IPS-18c (cell line): ENCODE data around the gene ZNF202.
A peak's percentile ranks its signal among the peaks of the same experiment; 100 is the strongest.

ENCODE experiments used
- H3K4me3 ChIP-seq: 2 replicates; pipeline ENCODE4 v1.7.0; 2013; ENCODE audit warnings: low read depth, mild to moderate bottlenecking, low read length, moderate library complexity; ENCODE audit not compliant: insufficient read depth
- H3K9me3 ChIP-seq: one replicate; pipeline ENCODE4 v1.6.1; 2013; ENCODE audit warnings: mild to moderate bottlenecking, low read length, moderate library complexity; ENCODE audit not compliant: control insufficient read depth, insufficient read depth

ZNF202 gene

DNA sequence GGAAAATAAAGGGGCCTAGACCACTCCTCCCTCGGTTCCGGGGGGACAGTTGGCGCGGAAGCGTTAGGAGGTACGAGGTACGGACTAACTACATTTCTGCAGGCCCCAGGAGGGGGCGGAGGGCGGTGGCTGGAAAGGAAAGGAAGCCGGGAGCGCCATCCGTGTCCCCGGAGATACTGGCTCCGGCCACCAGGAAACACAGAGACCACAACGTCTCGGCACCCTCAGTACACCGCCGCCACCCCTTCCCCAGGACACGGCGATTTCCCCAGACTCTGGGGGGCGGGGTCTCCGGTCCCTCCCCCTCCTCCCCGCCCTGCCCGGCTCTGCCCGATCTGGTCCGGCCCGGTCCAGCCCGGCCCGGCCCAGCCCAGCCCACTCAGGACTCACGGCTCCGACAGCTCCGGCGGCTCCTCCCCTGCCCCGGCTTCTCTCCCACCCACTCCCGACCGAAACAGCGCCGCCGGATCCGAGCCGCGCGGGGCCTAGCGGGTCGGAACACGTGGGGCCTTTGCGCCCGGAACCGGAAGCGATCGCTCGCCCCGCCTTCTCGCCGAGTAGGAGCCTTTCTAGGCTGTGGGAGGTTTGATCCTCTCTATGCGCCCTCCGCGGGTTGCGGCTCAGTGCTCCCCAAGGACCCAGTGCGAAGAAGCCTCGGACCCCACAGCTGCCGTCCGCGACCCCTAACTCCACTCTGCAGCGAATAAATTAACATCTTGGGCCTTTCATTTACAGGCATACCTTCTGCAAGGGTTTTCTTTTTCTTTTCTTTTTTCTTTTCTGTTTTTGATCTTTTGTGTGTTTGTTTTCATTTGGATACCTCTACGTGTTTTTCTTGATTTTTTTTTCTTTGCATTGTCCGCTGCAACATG lies at the start of gene ZNF202:
ZNF202 (minus strand) TSS at position 502 of the 872 bp plus-strand sequence. CDS start 10,772 bp downstream, outside the sequence.
- Histone ChIP-seq H3K9me3 (peaks cover 5% of the 10 kb centered on the region), H3K4me3 (peak within 1 kb of the TSS; percentile 92)

DNA sequence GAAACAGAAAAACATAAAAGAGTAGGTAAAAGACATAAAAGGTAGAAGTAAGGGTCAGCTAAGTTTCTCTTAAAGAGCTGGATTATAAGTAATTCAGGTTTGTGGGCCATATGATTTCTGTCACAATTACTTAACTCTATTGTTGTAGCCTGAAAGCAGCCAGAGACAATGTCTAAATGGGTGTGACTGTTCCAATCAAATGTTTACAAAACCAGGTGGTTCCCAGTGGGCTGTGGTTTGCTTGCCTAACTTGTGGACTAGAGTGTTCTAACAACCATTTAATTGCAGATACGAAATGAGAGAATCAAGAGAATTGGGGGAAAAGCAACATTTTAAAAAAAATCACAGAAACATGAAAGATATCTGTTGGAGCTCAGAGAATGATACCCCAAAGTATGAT lies 42.1 kb upstream of the ZNF202 start:
- no peak overlapping the region for H3K4me3 ChIP-seq
- no peaks in the 10 kb centered on the region for H3K9me3 ChIP-seq

- H3K9me3 ChIP-seq: no peaks in the 10 kb centered on the region
- H3K4me3 ChIP-seq: no peak overlapping the region
Measured at GRCh38 chr11:123778511-123778910, 37.1 kb upstream of the ZNF202 start.

GRCh38 chr11:123775715-123776549 lies 34.5 kb upstream of the ZNF202 start:
- H3K9me3 ChIP-seq: no peaks in the 10 kb centered on the region
- H3K4me3 ChIP-seq: no peak overlapping the region

GRCh38 chr11:123775289-123775688 lies 33.8 kb upstream of the ZNF202 start:
- no peak overlapping the region for H3K4me3 ChIP-seq
- H3K9me3 ChIP-seq: no peaks in the 10 kb centered on the region

- H3K4me3 ChIP-seq: no peak overlapping the region
- H3K9me3 ChIP-seq: no peaks in the 10 kb centered on the region
Measured at GRCh38 chr11:123773959-123774358, 32.5 kb upstream of the ZNF202 start.

DNA sequence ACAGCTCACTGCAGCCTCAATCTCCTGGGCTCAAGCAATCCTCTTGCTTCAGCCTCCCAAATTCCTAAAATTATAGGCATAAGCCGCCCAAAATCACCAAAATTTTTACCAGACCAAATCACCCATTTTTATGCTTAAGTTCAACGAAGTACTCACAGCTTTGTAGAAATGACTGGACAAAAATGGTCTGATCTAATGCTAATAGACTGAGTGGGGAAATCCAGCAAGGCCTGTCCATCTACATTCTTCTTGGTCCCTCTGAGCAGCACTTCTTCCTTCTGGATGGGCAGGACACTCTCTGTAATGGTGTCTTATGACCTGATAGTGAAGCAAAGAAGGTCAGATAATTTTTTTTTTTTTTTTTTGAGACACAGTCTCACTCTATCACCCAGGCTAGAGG lies 31.6 kb upstream of the ZNF202 start:
- no peaks in the 10 kb centered on the region for H3K9me3 ChIP-seq

DNA sequence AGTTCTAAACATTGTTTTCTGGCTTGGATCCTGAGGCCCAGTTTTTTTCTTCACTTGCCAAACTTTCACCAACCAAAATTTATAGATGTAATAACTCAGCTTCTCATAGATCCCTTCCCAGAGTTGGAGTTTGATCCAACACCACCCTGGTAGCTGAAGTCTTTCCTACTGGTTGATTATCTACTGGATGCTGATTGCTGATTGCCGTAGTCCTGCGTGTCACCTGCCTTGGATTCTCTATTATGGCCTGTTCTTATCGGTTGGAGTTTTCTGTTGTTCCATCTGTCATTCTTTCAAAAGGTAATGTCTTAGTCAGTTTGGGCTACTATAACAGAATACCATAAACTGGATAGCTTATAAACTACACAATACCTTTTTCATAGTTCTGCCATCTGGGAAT lies 30.2 kb upstream of the ZNF202 start:
- Histone ChIP-seq H3K4me3 (no peak overlapping the region), H3K9me3 (no peaks in the 10 kb centered on the region)

More for the DNA sequence above, 31.6 kb upstream of the ZNF202 start:
- no peak overlapping the region for H3K4me3 ChIP-seq

GRCh38 chr11:123770712-123771111 lies 29.3 kb upstream of the ZNF202 start:
- Histone ChIP-seq H3K4me3 (no peak overlapping the region), H3K9me3 (no peaks in the 10 kb centered on the region)

DNA sequence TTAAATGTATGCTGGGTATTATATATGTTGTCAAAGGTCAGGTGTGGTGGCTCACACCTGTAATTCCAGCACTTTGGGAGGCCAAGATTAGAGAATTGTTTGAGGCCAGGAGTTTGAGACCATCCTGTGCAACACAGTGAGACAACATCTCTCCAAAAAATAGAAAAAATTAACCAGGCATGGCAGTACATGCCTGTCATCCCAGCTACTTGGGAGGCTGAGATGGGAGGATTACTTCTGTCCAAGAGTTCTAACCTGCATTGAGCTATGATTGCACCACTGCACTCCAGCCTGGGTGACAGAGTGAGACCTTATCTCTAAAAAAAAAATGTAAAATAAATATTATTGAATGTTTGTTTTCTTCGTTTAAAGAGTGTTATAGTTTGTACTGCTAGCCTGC lies 24.1 kb upstream of the ZNF202 start:
- Histone ChIP-seq H3K9me3 (peaks cover 11% of the 10 kb centered on the region), H3K4me3 (no peak overlapping the region)

- H3K4me3 ChIP-seq: no peak overlapping the region
Measured at GRCh38 chr11:123762422-123762821, 21.0 kb upstream of the ZNF202 start.

GRCh38 chr11:123760894-123761293 lies 19.4 kb upstream of the ZNF202 start:
- Histone ChIP-seq H3K4me3 (no peak overlapping the region), H3K9me3 (peaks cover 11% of the 10 kb centered on the region)

More at GRCh38 chr11:123762422-123762821, 21.0 kb upstream of the ZNF202 start:
- peaks cover 11% of the 10 kb centered on the region for H3K9me3 ChIP-seq

DNA sequence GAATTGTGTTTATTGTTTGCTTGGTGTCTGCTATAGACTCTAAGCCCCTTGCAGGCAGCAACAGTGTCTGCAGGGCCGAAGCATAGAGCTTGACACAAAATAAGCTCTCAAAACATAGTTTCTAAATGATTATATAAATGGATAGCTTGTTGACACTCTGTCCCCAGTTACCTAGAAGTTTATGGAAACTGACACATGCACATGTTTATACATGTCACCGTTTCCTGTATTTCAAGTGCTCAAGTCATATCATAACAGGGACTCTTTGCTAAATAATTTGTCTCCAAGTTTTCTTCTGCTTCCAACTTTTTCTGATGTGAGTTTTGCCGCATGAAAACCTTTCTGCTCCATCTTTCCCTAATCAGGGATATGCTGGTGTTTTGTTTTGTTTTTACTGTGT lies 16.5 kb upstream of the ZNF202 start:
- H3K4me3 ChIP-seq: no peak overlapping the region
- peaks cover 11% of the 10 kb centered on the region for H3K9me3 ChIP-seq

DNA sequence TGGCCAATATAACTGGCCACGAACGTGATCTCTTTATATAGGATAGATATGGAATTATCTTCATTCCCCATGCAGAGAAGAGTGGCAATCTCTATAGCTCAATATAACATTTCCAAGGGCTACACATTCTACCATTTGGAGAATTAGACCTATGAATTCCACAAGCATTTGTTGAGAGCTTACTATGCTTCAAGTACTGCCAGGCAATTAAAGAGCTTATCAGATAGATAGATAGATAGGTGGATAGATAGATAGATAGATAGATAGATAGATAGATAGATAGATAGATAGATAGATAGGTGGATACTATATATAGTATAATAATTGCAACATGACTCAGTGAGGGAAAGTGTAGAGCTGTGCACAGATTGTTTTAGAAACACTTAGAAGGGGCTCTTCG lies 14.4 kb upstream of the ZNF202 start:
- no peak overlapping the region for H3K4me3 ChIP-seq
- no peaks in the 10 kb centered on the region for H3K9me3 ChIP-seq

DNA sequence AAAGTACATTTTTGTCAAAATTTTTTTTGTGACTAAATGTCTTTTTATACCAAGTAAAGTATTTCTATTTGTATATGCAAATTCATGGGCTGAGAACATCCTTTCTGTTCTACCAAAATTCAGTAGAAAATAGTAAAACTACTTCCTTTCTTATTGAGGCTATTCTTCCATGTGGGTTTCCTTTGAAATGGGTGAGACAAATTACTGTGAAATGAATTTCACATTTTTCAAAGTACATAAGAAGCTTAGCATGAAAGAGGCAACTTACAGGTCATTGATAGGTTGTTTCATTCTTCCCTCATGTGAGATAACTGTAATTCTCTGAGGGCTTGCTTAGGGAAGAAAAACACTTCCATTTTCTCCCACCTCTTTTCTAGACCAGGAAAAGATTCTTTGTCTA lies 13.9 kb upstream of the ZNF202 start:
- no peaks in the 10 kb centered on the region for H3K9me3 ChIP-seq
- no peak overlapping the region for H3K4me3 ChIP-seq

- H3K9me3 ChIP-seq: no peaks in the 10 kb centered on the region
- no peak within 1 kb of the TSS for H3K4me3 ChIP-seq
Measured at GRCh38 chr11:123754101-123754568, 12.7 kb upstream of the ZNF202 start, which contains the start of gene OR6X1. TSS of gene OR6X1 (minus strand) at chr11:123754518. CDS start at chr11:123754518, 0 bp downstream.

DNA sequence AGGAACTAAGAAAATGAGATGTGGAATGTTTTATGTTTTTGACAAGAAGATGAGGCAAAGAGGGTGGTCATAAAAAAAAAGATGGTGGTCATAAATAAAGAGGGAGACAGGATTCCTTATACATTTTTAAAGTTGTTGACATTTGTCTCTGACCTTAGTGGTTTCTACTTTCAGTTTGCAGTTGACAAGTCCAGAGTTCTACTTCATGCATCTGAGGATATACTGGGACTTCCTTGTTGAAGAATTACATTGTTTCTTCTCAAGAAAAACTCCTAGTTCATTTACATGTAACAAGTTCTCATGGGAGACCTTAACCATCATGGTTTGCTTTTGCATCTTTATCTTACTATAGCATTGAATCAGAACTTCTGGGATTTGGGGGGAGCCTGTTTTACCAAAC lies 11.7 kb upstream of the ZNF202 start:
- no peak overlapping the region for H3K4me3 ChIP-seq
- H3K9me3 ChIP-seq: no peaks in the 10 kb centered on the region

- no peak overlapping the region for H3K4me3 ChIP-seq
- H3K9me3 ChIP-seq: no peaks in the 10 kb centered on the region
Measured at GRCh38 chr11:123751781-123752180, 10.3 kb upstream of the ZNF202 start.
